HG02885 (cell line): ENCODE results near the gene ZCCHC24.

Source experiments
- ATAC-seq: cut with Tn5 transposase; IDR thresholded peaks from one replicate; pipeline ENCODE4 v1.9.1; 2021; ENCODE audit warnings: mild to moderate bottlenecking; ENCODE audit not compliant: unreplicated experiment, poor library complexity

ZCCHC24 gene

DNA sequence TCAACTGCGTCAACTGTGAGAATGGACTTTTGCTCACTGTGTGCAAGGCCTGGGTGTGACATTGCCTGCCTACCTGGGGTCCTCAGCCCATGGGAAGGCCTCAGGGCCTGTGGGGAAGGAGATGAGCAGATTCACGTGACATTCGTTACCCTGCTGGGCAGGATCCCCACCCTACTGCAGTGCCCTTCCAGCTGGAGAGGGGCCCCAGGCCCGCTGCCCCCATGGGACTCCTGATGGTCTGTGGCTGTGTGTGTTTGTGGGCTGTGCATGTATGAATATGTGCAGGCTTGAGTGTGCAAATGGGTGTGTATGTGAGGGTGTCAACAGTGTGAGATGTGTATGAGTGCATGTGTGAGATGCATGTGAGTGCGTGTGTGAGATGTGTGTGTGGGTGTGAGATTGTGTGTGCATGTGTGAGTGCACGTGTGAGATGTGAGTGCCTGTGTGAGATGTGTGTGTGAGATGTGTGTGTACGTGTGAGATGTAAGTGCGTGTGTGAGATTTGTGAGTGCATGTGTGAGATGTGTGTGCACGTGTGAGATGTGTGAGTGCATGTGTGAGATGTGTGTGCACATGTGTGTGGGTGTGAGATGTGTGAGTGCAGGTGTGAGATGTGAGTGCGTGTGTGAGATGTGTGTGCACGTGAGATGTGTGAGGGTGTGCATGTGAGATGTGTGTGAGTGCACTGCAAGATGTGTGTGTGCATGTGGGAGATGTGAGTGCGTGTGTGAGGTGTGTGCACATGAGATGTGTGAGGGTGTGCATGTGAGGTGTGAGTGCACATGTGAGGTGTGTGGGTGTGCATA is 68.5 kb downstream of the ZCCHC24 start:
- ATAC-seq: no peak

DNA sequence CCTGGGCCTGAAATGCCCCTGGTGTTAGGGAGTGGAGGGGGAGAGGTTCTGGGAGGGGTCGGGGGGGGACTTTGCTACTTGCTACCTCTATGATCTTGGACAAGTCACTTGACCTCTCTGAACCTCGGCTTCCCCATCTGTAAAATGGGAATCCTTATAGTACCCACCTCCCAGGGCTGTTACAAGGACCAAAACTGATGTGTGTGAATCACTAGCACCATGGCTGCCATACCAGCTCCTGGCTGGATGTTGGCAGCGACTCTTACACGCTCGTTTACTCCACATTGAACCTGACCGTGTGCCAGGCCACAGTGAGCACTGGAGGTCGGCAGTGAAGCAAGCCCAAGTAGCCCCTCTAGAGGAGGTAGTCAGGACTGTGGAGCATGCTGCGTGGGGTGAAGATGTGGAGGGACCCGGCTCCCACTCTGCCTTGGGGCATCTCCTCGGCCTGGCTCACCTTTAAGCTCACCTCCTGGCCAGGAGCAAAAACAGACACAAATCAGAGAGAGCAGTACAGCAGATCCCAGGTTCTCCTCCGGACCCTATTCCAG is 69.3 kb downstream of the ZCCHC24 start:
- ATAC-seq: no peak

DNA sequence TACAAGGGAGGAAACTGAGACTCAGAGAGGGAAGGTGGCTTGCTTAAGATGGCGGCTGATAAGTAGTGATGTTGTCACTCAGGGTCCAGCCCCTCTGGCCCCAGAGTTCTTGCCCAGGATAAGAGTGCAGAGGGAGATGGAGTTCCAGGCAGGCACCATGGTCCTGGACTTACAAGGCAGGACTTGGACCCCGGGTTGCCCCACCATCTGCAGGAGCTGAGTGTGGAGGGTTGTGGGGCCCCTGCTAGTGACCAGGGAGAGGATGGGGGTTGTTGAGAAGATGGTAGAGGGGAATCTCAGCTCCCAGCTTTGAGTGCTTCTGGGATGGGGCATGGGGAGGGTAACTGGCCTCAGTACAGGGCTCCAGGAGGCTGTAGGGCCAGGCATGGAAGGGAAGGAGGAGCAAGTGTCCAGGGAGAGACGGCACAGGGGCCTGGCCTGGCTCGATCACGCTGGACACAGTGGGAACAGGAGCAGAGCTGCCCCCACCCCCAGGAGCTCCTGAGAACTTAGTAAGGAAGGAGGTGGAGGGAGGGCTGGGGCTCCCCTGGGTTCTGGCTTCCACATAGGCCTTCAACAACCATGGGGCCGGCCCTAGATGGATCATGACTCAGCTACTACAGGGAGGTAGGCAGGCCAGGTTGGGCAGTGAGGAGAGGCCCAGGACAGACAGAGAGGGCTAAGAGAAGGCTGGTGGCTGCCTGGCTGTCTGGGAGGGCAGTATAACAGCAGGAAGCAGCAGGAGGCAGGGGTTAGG is 69.9 kb downstream of the ZCCHC24 start:
- ATAC-seq: no peak

DNA sequence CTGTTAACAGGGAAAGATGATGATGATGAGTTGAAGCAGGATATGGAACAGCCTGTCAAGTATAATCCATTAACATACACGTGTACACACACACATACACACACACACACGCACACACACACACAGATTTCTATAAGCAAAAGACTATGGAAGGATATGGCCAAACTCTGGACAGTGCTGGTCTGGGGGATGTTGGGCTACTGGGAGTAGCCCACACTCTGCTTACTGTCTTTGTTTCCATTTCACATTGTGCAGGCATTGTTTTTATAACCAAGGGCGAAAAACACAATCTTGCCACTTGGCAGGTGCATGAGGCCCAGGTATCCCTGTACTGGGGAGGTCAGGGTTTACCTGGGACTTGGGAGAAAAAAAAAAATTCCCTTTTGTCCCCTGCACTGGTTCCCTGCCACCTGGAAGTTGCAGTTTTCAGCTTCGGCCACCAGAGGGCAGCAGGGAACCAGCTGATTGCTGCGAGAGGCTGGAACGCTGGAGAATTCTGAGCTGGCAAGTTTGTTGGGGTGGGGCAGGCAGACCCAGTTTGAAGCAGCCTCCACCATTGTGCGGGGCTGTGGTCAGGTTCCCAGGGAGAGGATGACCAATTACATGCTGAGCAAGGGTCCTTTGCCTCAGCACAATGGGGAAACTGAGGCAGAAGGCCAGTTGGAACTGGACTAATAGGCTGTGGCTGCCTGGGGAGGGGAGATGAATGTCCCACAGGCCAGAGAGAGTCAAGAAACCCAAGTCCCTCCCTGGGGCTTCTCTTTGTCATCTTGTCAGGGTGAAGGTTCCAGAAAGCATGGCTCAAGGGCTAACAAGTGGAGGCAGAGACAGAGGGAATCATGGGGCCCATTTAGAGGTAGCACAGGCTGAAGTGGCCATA is 70.9 kb downstream of the ZCCHC24 start:
- peak; percentile 63 for ATAC-seq

DNA sequence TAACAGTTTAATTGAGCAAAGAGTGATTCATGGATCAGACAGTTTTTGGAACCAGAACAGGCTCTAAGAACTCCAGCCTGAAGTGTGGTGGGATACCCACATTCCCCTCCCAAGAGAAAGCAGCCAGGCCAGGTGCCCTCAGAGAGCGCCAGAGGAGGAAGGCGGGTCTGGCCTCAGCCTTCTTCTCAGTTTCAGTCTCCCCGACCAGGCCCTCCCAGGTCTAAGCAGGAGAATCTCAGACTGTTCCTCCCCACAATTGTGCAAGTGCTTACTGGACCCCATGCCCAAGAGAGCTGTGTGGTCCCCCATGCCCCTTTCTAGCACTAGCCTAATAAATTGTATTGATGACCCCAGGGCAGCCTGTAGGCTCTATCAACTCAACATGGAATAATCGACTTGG is 72.6 kb downstream of the ZCCHC24 start:
- ATAC-seq: no peak

DNA sequence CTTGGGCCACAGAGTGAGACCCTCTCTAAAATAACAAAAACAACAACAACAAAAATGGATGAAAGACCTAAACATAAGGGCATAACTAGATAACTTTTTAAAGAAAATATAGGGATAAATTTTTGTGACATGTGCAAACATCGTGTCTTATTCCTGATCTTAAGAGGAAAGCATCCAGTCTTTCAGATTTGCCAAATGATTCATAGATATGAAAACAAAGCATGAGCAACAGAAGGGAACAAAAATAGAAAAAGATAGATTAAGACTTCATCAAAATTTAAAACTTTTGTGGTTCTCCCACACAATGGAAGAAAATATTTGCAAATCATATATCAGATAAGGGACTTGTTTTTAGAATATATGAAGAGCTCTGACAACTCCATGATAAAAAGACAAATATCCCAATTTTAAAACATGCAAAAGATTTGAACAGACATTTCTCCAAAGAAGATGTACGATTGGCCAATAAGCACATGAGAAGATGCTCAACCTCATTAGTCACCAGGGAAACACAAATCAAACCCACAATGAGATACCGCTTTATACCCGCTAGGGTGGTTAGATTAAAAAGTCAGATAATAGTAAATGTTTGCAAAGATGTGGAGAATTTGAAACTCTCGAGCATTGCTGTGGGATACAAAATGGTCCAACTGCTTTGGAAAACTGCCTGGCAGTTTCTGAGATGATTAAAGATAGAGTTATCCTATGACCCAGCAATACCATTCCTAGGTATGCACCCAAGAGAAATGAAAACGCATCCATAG is 77.8 kb downstream of the ZCCHC24 start:
- no peak for ATAC-seq

DNA sequence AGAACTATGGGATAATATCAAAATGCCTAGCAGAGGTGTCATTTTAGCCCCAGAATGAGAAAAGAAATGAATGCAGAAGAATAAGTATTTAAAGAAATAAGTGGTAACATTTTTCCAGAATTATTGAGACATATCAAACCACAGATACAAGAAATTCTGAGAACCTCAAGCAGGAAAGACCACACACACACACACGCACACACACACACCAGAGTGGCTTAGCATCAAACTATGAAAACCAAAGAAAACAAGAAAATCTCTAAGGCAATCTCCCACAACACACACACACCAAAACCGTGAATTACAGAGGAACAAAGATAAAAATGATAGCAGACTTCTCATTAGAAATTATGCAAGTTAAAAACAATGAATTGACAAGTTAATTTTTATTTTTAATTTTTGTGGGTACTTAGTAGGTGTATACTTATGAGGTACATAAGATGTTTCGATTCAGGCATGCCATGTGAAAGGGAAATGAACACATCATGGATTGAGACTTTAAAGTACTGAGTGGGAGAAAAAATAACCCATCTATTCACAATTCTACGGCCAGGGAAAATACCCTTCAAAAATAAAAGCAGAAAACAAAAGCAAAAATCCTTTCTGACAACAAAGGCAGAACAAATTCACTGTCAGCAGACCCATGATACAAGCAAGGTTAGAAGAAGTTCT is 83.6 kb downstream of the ZCCHC24 start:
- no peak for ATAC-seq

DNA sequence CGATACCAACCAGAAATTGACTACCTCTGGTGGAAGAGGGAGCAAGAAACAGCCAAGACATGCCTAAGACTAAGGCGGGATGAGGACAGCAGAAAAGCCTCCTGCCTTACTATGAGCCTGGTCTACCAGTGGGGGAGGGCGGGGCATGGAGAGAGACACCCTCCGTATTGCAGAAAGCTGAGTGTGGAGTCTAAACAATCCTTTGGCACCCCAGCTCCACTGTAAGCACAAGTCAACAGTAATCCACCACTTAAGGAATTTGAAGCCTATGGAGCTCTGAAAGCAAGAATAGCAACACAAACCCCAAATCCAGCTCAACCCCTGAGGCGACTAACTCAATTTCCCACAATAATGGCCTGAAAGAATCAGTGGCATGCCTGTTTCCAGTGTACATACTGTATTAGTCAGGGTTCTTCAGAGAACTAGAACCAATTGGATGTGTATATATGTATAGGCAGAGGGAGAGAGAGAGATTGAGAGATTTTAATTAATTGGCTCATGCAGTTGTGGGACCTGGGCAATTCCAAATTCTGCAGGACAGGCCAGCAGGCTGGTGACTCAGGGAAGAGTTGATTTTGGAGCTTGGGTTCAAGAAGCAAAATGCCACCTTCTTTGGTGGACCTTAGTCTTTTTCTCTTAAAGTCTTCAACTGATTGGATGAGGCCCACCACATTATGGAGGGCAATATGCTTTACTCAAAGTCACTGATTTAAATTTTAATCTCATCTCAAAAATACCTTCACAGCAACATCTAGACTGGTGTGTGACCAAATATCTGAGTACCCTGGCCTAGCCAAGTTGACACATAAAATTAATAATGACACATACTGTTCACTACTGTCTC is 84.7 kb downstream of the ZCCHC24 start:
- ATAC-seq: no peak

DNA sequence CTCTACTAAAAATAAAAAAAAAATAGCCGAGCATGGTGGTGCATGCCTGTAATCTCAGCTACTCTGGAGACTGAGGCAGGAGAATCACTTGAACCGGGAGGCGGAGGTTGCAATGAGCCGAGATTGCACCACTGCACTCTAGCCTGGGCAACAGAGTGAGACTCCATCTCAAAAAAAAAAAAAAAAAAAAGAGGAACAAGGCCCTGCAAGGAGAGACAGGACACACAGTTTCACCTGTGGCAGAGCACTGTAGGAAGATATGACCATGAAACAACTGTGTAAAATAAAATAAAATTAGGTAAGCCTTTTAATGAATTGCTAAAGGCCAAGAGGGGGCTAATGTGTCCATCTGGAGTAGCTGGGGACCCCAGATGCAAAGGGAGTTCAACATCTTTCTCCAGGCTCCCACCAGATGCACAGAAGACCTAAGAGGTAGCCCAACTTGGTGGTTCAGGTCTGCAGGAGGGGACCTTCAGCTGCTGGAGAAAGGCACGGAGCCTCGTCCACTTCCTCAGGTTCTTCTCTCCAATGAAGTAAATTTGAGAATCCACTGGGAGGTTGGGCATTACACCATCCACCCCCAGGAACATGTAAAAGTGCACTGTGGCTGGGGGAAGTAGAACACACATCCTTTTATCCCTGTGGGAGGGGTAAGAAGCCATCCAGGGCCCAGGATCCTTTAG is 85.5 kb downstream of the ZCCHC24 start:
- ATAC-seq: no peak

DNA sequence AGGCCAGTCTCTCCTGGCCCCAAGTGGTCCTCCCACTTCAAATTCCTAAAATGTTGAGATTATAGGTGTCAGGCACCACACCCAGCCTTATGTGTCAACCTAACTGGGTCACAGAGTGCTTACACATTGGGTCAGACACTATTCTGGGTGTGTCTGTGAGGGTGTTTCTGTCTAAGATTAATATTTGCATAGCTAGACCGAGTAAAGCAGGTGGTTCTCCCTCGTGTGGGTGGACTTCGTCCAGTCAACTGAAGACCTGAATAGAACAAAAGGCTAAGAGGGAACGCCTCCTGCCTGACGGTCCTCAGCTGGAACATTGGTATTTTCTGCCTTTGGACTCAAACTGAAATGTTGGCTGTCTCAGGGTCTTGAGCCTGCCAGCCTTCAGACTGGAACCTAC is 86.6 kb downstream of the ZCCHC24 start:
- ATAC-seq: peak; percentile 83

DNA sequence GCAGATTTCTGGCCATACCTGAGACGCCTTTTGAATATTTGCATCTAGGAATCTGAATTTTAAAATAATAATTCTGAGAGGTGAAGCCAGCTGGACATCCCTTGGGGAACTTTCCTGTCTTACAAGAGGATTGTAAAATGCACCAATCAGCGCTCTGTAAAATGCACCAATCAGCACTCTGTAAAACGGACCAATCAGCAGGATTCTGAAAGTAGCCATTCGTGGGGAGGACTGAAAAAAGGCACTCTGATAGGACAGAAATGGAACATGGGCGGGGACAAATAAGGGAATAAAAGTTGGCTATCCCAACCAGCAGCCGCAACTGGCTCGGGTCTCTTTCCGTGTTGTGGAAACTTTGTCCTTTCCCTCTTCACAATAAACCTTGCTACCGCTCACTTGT is 88.2 kb downstream of the ZCCHC24 start:
- ATAC-seq: no peak

DNA sequence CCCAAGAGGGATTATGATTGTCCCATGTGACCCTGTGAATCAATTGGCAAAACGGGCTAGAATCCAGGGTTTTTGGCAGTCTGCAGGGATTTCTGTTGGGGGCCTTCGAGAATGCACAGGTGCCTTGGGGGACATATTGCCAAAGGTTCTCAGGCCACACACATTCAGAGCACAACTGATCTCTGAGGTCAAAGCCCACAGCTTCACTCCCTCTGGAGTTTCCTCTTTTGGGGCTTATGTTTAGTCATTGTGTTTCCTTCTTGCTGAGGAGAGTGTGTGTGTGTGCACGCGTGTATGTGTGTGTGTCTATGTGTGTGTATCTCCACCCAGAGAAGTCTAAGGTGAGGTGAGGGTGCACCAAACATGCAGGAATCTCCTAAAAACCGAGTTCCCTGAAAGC is 89.3 kb downstream of the ZCCHC24 start:
- no peak for ATAC-seq

DNA sequence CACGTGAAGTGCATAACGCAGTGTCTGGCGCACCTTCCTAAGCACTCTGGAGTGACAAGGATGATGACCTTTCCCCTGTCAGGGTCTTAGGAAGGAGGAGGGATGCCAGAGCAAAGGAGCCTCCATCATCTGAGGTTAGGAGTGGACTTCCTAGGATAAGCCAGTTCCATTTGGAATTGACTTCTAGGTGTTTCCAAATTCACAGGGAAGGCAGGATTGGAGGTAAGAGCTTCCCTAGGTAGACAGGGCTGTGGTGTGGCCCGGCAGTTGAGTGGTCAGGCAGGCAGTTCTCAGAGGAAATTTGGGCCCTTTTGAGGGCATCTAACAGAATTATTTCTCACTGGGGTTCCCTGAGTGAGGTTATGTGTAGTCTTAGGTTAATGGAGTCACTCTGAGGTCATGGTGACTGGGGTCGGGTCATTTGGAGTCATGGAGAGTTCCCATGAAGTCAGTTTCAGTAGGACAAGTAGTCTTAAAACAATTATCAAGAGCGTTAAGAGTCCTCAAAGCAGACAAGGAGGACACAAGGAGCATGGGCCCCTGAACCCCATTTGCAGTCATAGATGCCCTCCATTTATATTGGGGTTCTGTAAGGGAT is 89.9 kb downstream of the ZCCHC24 start:
- ATAC-seq: no peak

DNA sequence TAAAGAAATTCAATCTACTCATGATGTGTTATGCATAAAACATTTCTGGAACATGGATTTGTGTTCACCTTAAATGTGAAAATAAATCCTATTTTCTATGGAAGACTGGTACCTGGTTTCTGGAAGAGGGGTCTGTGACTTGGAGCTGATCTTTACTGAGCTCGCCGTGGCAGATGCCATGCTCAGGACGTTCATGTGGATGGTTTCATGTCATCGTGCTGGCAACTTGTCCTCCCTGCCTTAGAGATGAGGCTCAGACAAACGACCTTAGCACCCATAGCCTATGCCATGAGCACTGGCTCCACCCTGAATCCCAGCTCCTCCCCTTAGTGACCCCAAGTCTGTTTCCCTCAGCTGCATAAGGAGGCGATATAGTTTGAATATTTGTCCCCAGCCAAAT is 90.8 kb downstream of the ZCCHC24 start:
- ATAC-seq: no peak

DNA sequence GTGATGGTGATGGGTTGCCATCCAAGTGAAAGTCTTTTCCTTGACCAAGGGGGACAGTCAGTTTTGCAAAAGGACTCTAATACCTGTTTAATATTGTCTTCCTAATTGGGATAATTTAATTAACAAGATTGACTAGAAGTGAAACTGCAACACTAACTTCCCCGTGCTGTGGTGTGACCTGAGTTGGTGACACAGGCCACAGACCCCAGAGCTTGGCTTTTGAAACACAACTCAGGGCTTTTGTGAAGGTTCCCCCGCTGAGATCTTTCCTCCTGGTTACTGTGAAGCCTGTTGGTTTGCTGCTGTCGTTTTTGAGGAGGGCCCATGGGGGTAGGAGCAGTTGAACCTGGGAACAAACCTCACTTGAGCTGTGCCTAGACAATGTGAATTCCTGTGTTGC is 91.3 kb downstream of the ZCCHC24 start:
- ATAC-seq: no peak

DNA sequence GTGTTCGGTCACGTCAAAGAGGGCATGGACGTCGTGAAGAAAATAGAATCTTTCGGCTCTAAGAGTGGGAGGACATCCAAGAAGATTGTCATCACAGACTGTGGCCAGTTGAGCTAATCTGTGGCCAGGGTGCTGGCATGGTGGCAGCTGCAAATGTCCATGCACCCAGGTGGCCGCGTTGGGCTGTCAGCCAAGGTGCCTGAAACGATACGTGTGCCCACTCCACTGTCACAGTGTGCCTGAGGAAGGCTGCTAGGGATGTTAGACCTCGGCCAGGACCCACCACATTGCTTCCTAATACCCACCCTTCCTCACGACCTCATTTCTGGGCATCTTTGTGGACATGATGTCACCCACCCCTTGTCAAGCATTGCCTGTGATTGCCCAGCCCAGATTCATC is 91.7 kb downstream of the ZCCHC24 start:
- no peak for ATAC-seq

DNA sequence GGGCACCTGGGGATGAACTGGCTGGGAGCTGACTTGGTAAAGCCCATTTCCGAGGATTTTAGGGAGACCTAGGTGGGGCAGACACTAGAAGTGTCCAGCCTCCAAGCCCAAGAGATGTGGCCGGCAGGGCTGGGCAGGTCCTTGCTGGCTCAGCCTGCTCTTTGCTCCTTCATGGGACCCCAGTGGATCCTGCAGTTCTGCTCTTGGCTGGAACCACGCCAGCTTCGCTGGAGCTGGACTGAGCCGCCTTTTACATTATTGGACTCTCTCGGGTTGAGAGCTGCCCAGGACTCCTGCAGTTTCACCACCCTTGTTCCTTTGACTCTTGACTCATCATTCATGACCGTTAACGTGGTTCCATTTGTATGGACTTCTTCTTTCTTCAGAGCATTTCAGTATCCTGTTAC is 92.4 kb downstream of the ZCCHC24 start:
- ATAC-seq: no peak
